T-helper 9 cell (primary cell): ENCODE measurements around the gene MYO10.
"Not testable (repeated sequence)": the region's sequence is repeated elsewhere in the genome, so short reads cannot be mapped to it uniquely, and the experiment has no call there.

Source experiments
- DNase-seq: peaks from one replicate; pipeline ENCODE4 v3.0.0-alpha.2; 2020

Gene MYO10

GRCh38 chr5:16884595-16884994 lies 51.5 kb downstream of the MYO10 start:
- DNase-seq, result no peak

GRCh38 chr5:16883806-16884205 lies 52.3 kb downstream of the MYO10 start:
- DNase-seq, result no peak

GRCh38 chr5:16883176-16883575 lies 52.9 kb downstream of the MYO10 start:
- no peak for DNase-seq

GRCh38 chr5:16881251-16881650 lies 54.8 kb downstream of the MYO10 start:
- DNase-seq, result no peak

GRCh38 chr5:16880547-16880946 lies 55.5 kb downstream of the MYO10 start:
- DNase-seq, result no peak

GRCh38 chr5:16879650-16880049 lies 56.4 kb downstream of the MYO10 start:
- no peak for DNase-seq

GRCh38 chr5:16879191-16879590 lies 56.9 kb downstream of the MYO10 start:
- no peak for DNase-seq

- no peak for DNase-seq
Measured at GRCh38 chr5:16877267-16877935, 58.7 kb downstream of the MYO10 start.

GRCh38 chr5:16874424-16874823 lies 61.7 kb downstream of the MYO10 start:
- not testable (repeated sequence) for DNase-seq

GRCh38 chr5:16871746-16872339 lies 64.2 kb downstream of the MYO10 start:
- DNase-seq, result no peak

- no peak for DNase-seq
Measured at GRCh38 chr5:16870878-16871277, 65.2 kb downstream of the MYO10 start.

GRCh38 chr5:16869821-16870796 lies 66.0 kb downstream of the MYO10 start:
- DNase-seq, result no peak

GRCh38 chr5:16867577-16867953 lies 68.5 kb downstream of the MYO10 start:
- no peak for DNase-seq

- DNase-seq, result no peak
Measured at GRCh38 chr5:16866795-16867576, 69.1 kb downstream of the MYO10 start.

- no peak for DNase-seq
Measured at GRCh38 chr5:16866273-16866672, 69.8 kb downstream of the MYO10 start.

GRCh38 chr5:16865151-16865550 lies 70.9 kb downstream of the MYO10 start:
- no peak for DNase-seq

- DNase-seq, result no peak
Measured at GRCh38 chr5:16864631-16865131, 71.4 kb downstream of the MYO10 start.

GRCh38 chr5:16863469-16863946 lies 72.6 kb downstream of the MYO10 start:
- no peak for DNase-seq

- DNase-seq, result no peak
Measured at GRCh38 chr5:16862777-16863176, 73.3 kb downstream of the MYO10 start.

GRCh38 chr5:16859346-16859745 lies 76.7 kb downstream of the MYO10 start:
- no peak for DNase-seq

GRCh38 chr5:16858151-16858550 lies 77.9 kb downstream of the MYO10 start:
- no peak for DNase-seq

- no peak for DNase-seq
Measured at GRCh38 chr5:16857635-16858034, 78.5 kb downstream of the MYO10 start.
